ENCODE results near the gene GRIN2C. TPM values are rescaled to one million over a fixed set of nuclear protein-coding genes. Genes with fewer than 3 reads are reported as not detected.
A peak's percentile ranks its signal among the peaks of the same experiment; 100 is the strongest.

GRIN2C gene
- total RNA-seq, 1 experiment from 2014 or later, result not detected

DNA sequence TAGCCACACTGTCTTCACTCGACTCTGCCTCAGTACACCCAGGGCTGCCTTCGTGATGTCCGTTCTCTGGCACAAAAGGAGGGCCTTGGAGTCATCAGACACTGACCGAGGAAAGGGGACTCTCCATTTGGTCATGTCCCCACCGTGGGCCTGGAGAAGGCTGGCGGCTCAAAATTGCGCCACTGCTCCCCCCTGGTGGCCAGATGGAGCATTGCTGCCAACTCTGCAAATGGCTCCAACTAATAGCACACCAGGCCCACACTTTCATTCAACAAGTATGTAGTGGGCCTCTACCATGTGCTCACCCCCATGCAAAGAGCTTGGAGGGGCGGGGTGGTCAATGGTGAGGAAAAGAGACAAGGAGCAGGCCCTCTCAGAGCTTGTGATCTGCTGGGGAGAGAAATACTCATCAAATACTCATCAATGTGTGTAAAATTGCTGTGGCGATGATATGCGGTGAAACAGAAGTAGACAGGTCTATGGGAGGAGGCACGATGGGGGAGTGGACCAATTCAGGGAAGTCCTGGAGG, 5.2 kb upstream of the GRIN2C start:
- no TSS peak for BruUV-seq (replicated peaks)
- intact Hi-C loops (cut with micrococcal nuclease; ENCODE audit: unreplicated experiment), result loop anchor here (2.0 to 10.0 kb wide), 2 partner anchors 74 to 210 kb away; no protein-coding TSS in a partner anchor
- Mint-ChIP-seq H3K27me3 (ENCODE audit: unreplicated experiment) (peaks cover 19% of the 10 kb centered on the region), H3K4me1 (ENCODE audit: low read depth, unreplicated experiment) (peaks cover 7% of the 10 kb centered on the region), H3K36me3 (ENCODE audit: insufficient read depth, unreplicated experiment) (peaks cover 4% of the 10 kb centered on the region), H3K27ac (ENCODE audit: unreplicated experiment) (no peak overlapping the region), H3K4me3 (ENCODE audit: low read depth, unreplicated experiment) (no peak overlapping the region), H3K9me3 (ENCODE audit: low read depth, unreplicated experiment) (peaks cover 4% of the 10 kb centered on the region)
- TF ChIP-seq, protein P1, sequence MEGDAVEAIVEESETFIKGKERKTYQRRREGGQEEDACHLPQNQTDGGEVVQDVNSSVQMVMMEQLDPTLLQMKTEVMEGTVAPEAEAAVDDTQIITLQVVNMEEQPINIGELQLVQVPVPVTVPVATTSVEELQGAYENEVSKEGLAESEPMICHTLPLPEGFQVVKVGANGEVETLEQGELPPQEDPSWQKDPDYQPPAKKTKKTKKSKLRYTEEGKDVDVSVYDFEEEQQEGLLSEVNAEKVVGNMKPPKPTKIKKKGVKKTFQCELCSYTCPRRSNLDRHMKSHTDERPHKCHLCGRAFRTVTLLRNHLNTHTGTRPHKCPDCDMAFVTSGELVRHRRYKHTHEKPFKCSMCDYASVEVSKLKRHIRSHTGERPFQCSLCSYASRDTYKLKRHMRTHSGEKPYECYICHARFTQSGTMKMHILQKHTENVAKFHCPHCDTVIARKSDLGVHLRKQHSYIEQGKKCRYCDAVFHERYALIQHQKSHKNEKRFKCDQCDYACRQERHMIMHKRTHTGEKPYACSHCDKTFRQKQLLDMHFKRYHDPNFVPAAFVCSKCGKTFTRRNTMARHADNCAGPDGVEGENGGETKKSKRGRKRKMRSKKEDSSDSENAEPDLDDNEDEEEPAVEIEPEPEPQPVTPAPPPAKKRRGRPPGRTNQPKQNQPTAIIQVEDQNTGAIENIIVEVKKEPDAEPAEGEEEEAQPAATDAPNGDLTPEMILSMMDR (IDR thresholded peaks at IDR 0.05; ENCODE audit: unreplicated experiment), result peak; percentile 96
- CTCF ChIA-PET, result interaction anchor here (1.0 to 1.2 kb wide), 2 partner anchors 74 to 208 kb away, joined by 3 to 4 read pairs; no protein-coding TSS in a partner anchor
- DNase-seq, result peak; percentile 83

DNA sequence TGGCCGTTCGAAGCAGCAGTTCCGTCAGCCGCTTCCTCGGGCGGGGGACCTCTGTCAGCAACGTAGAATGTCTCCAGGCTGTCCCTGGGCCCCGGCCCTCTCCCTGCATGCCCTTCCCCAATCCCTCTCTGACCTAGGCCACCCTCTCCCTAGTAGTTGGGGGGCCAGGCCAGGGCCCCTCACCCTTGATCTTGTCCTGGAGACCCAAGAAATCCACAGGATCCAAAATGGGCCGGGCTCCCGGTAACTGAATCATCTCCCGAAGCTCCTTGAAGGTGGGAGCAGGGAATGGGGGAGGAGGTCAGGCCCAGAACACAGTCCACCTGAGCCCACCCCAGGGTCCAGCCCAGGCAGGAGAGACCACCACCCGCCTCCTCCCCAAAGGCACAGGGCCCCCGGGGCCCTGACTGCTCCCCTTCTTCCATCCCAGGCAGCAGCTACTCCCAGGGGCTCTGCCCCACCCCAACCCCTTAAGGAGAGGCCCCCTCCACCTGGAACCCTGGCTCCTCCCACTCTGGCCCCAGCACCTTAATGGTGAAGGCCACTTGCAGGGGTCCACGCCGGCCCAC, 4.7 kb upstream of the GRIN2C start:
- intact Hi-C loops (cut with micrococcal nuclease; ENCODE audit: unreplicated experiment), result loop anchor here (2.0 to 10.0 kb wide), 2 partner anchors 74 to 210 kb away; no protein-coding TSS in a partner anchor
- CTCF ChIA-PET, result no interaction called here
- no peak for DNase-seq
- Mint-ChIP-seq H3K36me3 (ENCODE audit: insufficient read depth, unreplicated experiment) (peaks cover 4% of the 10 kb centered on the region), H3K4me3 (ENCODE audit: low read depth, unreplicated experiment) (no peak overlapping the region), H3K27me3 (ENCODE audit: unreplicated experiment) (peaks cover 25% of the 10 kb centered on the region), H3K9me3 (ENCODE audit: low read depth, unreplicated experiment) (peaks cover 4% of the 10 kb centered on the region), H3K4me1 (ENCODE audit: low read depth, unreplicated experiment) (peaks cover 7% of the 10 kb centered on the region), H3K27ac (ENCODE audit: unreplicated experiment) (no peak overlapping the region)
- no TSS peak for BruUV-seq (replicated peaks)
- TF ChIP-seq, protein P1 (IDR thresholded peaks at IDR 0.05; ENCODE audit: unreplicated experiment), result no peak

DNA sequence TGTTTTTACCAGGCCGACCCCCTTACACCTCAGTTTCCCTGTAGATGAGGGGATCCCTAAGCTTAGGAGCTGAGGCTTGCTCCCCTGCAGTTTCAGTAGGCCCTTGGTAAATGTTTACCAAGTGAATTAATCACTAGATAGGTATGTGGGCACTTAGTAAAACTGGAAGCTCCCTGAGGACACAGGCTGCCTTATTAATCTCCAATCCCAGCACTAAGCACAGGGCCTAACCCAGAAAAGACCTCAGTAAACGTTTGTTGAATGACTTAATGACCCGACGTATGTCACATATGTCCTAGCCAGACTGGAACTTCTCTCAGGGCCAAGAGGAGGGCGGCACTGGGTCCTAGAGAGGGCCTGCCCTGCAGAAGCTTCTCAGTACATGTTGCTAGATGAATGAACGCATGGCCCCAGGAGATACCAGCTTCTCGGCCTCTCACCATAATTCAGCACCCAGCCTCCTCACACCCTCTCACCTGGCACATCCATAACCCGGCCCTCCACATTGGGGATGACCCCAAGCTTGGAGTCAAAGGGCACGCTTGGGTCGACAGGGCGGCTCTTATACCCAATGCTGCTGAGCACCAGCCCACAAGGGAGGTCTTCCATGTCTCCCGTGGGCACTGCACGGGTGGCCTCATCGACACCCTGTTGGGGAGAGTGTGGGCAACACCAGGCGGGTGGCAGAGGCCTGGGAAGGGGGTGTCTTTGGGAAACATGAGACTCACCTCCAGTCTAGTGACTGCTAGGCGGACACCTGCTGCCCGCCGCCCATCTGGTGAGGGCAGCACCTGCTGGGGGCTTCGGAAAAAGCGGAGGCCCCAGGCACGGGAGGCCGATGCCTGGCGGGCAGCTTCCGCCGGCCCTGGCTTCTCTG, 4.0 kb upstream of the GRIN2C start:
- no TSS peak for BruUV-seq (replicated peaks)
- Mint-ChIP-seq H3K36me3 (ENCODE audit: insufficient read depth, unreplicated experiment) (peaks cover 4% of the 10 kb centered on the region), H3K4me1 (ENCODE audit: low read depth, unreplicated experiment) (peaks cover 7% of the 10 kb centered on the region), H3K4me3 (ENCODE audit: low read depth, unreplicated experiment) (no peak overlapping the region), H3K27me3 (ENCODE audit: unreplicated experiment) (peaks cover 32% of the 10 kb centered on the region), H3K27ac (ENCODE audit: unreplicated experiment) (no peak overlapping the region), H3K9me3 (ENCODE audit: low read depth, unreplicated experiment) (peaks cover 4% of the 10 kb centered on the region)
- TF ChIP-seq, protein P1 (IDR thresholded peaks at IDR 0.05; ENCODE audit: unreplicated experiment), result no peak
- DNase-seq, result no peak
- intact Hi-C loops (cut with micrococcal nuclease; ENCODE audit: unreplicated experiment), result loop anchor here (2.0 to 10.0 kb wide), 2 partner anchors 73 to 209 kb away; no protein-coding TSS in a partner anchor
- CTCF ChIA-PET, result interaction anchor here (2.4 to 2.5 kb wide), 2 partner anchors 9 to 20 kb away, joined by 9 to 16 read pairs; partner anchors contain the start of gene FDXR

DNA sequence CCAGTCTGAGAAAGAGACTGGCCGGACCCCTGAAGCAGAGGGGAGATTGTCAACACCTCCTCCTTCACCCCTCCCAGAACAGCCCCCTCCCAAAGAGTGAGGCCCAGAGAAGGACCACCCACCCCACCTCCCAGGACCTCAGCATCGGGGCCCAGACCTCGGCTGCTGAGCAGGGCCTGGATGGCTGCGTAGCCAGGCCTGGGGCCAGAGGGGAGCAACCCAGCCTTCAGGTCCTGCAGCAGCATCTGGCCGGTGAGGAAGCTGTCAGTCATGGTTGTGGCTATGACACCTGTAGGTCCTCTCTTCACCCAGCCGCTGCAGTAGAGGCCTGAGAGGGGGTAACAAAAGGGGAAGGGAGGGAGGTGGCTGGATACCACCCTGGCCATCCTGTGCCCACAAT, 3.2 kb upstream of the GRIN2C start:
- CTCF ChIA-PET, result interaction anchor here (1.0 to 2.5 kb wide), 4 partner anchors 10 to 205 kb away, joined by 5 to 16 read pairs (median 9); partner anchors contain the start of gene FDXR
- Mint-ChIP-seq H3K36me3 (ENCODE audit: insufficient read depth, unreplicated experiment) (peaks cover 4% of the 10 kb centered on the region), H3K27me3 (ENCODE audit: unreplicated experiment) (peaks cover 39% of the 10 kb centered on the region), H3K4me3 (ENCODE audit: low read depth, unreplicated experiment) (no peak overlapping the region), H3K27ac (ENCODE audit: unreplicated experiment) (no peak overlapping the region), H3K9me3 (ENCODE audit: low read depth, unreplicated experiment) (peaks cover 4% of the 10 kb centered on the region), H3K4me1 (ENCODE audit: low read depth, unreplicated experiment) (peaks cover 7% of the 10 kb centered on the region)
- TF ChIP-seq, protein P1 (IDR thresholded peaks at IDR 0.05; ENCODE audit: unreplicated experiment), result no peak
- DNase-seq, result no peak
- no TSS peak for BruUV-seq (replicated peaks)
- intact Hi-C loops (cut with micrococcal nuclease; ENCODE audit: unreplicated experiment), result loop anchor here (10.0 kb wide), 1 partner anchor 208 kb away; no protein-coding TSS in a partner anchor
